Caco-2 (cell line): Measurements from ENCODE around the gene FGFR3. TPM values are rescaled to one million over a fixed set of nuclear protein-coding genes. Genes with fewer than 3 reads are reported as not detected.

Experiments used
- BruUV-seq: library from RNA; stranded (reverse); fragments of 400-500 nt; replicated peaks from 2 replicates; lab custom pipeline; 2021; lab: Mats Ljungman, UMichigan
- CTCF ChIA-PET: fragments of 300-600 bp; sonication (Branson Sonifier 250); formaldehyde crosslinking; loops from one replicate; lab custom pipeline; 2022; ENCODE audit warnings: antibody characterized with exemption; lab: Charles Lee
- POLR2A ChIA-PET: fragments of 300-600 bp; sonication (Branson Sonifier 250); formaldehyde crosslinking; loops from one replicate; lab custom pipeline; 2022; ENCODE audit warnings: antibody characterized with exemption; lab: Charles Lee
- DNase-seq, 2 experiments: peaks; one replicate each; pipeline versions ENCODE4 v3.0.0 to v3.0.0-alpha.2; 2020 to 2022
- H3K27me3 ChIP-seq: replicated peaks from 2 replicates; pipeline ENCODE4 v1.6.0; 2011; ENCODE audit warnings: low read length; ENCODE audit not compliant: control insufficient read depth, insufficient read depth
- H3K36me3 ChIP-seq: 2 replicates; pipeline ENCODE4 v1.5.1; 2011; ENCODE audit warnings: low read length; ENCODE audit not compliant: control insufficient read depth, insufficient read depth
- H3K4me1 ChIP-seq: fragments of 250-450 bp; sonication (Bioruptor Pico); 2 replicates; pipeline ENCODE4 v1.5.1; 2020; ENCODE audit warnings: mild to moderate bottlenecking
- H3K4me3 ChIP-seq: 2 replicates; pipeline ENCODE4 v1.5.1; 2011; ENCODE audit warnings: low read depth, mild to moderate bottlenecking, control low read depth, low read length
- H3K9me3 ChIP-seq: fragments of 250-450 bp; sonication (Bioruptor Pico); 2 replicates; pipeline ENCODE4 v1.5.1; 2020; ENCODE audit warnings: mild to moderate bottlenecking, moderate library complexity
- H3K27ac Mint-ChIP-seq: one replicate; pipeline ENCODE4 v1.8.0; 2022; ENCODE audit warnings: mixed read lengths; ENCODE audit not compliant: unreplicated experiment
- H3K27me3 Mint-ChIP-seq: one replicate; pipeline ENCODE4 v1.8.0; 2022; ENCODE audit warnings: mixed read lengths; ENCODE audit not compliant: insufficient read depth, unreplicated experiment
- H3K36me3 Mint-ChIP-seq: one replicate; pipeline ENCODE4 v1.8.0; 2022; ENCODE audit warnings: mild to moderate bottlenecking, mixed read lengths; ENCODE audit not compliant: insufficient read depth, unreplicated experiment
- H3K4me1 Mint-ChIP-seq: one replicate; pipeline ENCODE4 v1.8.0; 2022; ENCODE audit warnings: low read depth, mixed read lengths; ENCODE audit not compliant: unreplicated experiment
- H3K4me3 Mint-ChIP-seq: one replicate; pipeline ENCODE4 v1.8.0; 2022; ENCODE audit warnings: mild to moderate bottlenecking, moderate library complexity, mixed read lengths; ENCODE audit not compliant: unreplicated experiment
- H3K9me3 Mint-ChIP-seq: one replicate; pipeline ENCODE4 v1.8.0; 2022; ENCODE audit warnings: mixed read lengths; ENCODE audit not compliant: unreplicated experiment
- CTCF ChIP-seq, 2 experiments: fragments of 200-600 bp in 1 of 2; IDR thresholded peaks; 1 replicate in 1 of 2; 2 replicates in 1 of 2; pipeline versions ENCODE4 v1.5.1 to v1.8.0; 2011 to 2022; ENCODE audit warnings: antibody characterized with exemption in 1 of 2, control low read depth in 1 of 2, inconsistent platforms in 1 of 2, low read depth in 1 of 2, low read length in 1 of 2, mild to moderate bottlenecking in 1 of 2, moderate library complexity in 1 of 2; ENCODE audit not compliant: insufficient read depth in 1 of 2, severe bottlenecking in 1 of 2, unreplicated experiment in 1 of 2
- intact Hi-C: fragments of 100-400 bp; cut with micrococcal nuclease; formaldehyde crosslinking; loops from one replicate; pipeline ENCODE4 v1.10.0; 2022; ENCODE audit not compliant: unreplicated experiment
- total RNA-seq: library from RNA; stranded (reverse); gene quantifications from 2 replicates; pipeline ENCODE4 v1.2.3, GENCODE V29; 2022

FGFR3 gene
- total RNA-seq, 1 experiment from 2014 or later = 132 TPM

- no peaks in the 10 kb centered on the region for H3K36me3 Mint-ChIP-seq
- CTCF ChIA-PET = interaction anchor here (0.7 to 1.1 kb wide), 2 partner anchors 14 to 57 kb away, joined by 3 to 4 read pairs; no protein-coding TSS in a partner anchor
- H3K27me3 ChIP-seq = no peaks in the 10 kb centered on the region
- no peaks in the 10 kb centered on the region for H3K4me1 Mint-ChIP-seq
- no peak for TF ChIP-seq CTCF (IDR thresholded peaks at IDR 0.05; ENCODE audit: insufficient read depth in 1 of 2, low read depth in 1 of 2, low read length in 1 of 2, severe bottlenecking in 1 of 2, unreplicated experiment in 1 of 2)
- no peaks in the 10 kb centered on the region for H3K9me3 ChIP-seq
- POLR2A ChIA-PET = no interaction called here
- no peak overlapping the region for H3K4me3 ChIP-seq
- peaks cover 4% of the 10 kb centered on the region; the same call in 1 of the 2 replicates for H3K4me1 ChIP-seq
- no peaks in the 10 kb centered on the region for H3K36me3 ChIP-seq
- no peak overlapping the region for H3K27ac Mint-ChIP-seq
- no TSS peak for BruUV-seq
- intact Hi-C loops = no loop called here
- DNase-seq = no peak
- H3K9me3 Mint-ChIP-seq = no peaks in the 10 kb centered on the region
- H3K4me3 Mint-ChIP-seq = no peak overlapping the region
- H3K27me3 Mint-ChIP-seq = no peaks in the 10 kb centered on the region
Observed at GRCh38 chr4:1752284-1753041, 40.6 kb upstream of the FGFR3 start.

- ChIA-PET POLR2A (no interaction called here), CTCF (no interaction called here)
- Histone ChIP-seq H3K27me3 (no peaks in the 10 kb centered on the region), H3K9me3 (no peaks in the 10 kb centered on the region), H3K4me1 (peaks cover 8% of the 10 kb centered on the region; the same call in 1 of the 2 replicates), H3K36me3 (no peaks in the 10 kb centered on the region), H3K4me3 (no peak overlapping the region)
- no peak overlapping the region for H3K4me3 Mint-ChIP-seq
- intact Hi-C loops = no loop called here
- no TSS peak for BruUV-seq
- no peak for TF ChIP-seq CTCF (IDR thresholded peaks at IDR 0.05; ENCODE audit: insufficient read depth in 1 of 2, low read depth in 1 of 2, low read length in 1 of 2, severe bottlenecking in 1 of 2, unreplicated experiment in 1 of 2)
- H3K27me3 Mint-ChIP-seq = no peaks in the 10 kb centered on the region
- no peaks in the 10 kb centered on the region for H3K9me3 Mint-ChIP-seq
- H3K36me3 Mint-ChIP-seq = no peaks in the 10 kb centered on the region
- no peak for DNase-seq
- H3K4me1 Mint-ChIP-seq = no peaks in the 10 kb centered on the region
- no peak overlapping the region for H3K27ac Mint-ChIP-seq
Observed at GRCh38 chr4:1753294-1753696, 39.8 kb upstream of the FGFR3 start.

GRCh38 chr4:1753697-1754311 lies 39.3 kb upstream of the FGFR3 start:
- TF ChIP-seq CTCF (IDR thresholded peaks at IDR 0.05; ENCODE audit: insufficient read depth in 1 of 2, low read depth in 1 of 2, low read length in 1 of 2, severe bottlenecking in 1 of 2, unreplicated experiment in 1 of 2) = no peak
- BruUV-seq = no TSS peak
- peaks cover 8% of the 10 kb centered on the region; the same call in 1 of the 2 replicates for H3K4me1 ChIP-seq
- POLR2A ChIA-PET = interaction anchor here (0.5 kb wide), 1 partner anchor 81 kb away, joined by 3 read pairs; no protein-coding TSS in a partner anchor
- Mint-ChIP-seq H3K36me3 (no peaks in the 10 kb centered on the region), H3K4me1 (no peaks in the 10 kb centered on the region), H3K4me3 (no peak overlapping the region), H3K27ac (no peak overlapping the region), H3K27me3 (no peaks in the 10 kb centered on the region), H3K9me3 (no peaks in the 10 kb centered on the region)
- H3K9me3 ChIP-seq = no peaks in the 10 kb centered on the region
- no peaks in the 10 kb centered on the region for H3K27me3 ChIP-seq
- intact Hi-C loops = no loop called here
- CTCF ChIA-PET = interaction anchor here (0.8 kb wide), 1 partner anchor 14 kb away, joined by 3 read pairs; no protein-coding TSS in a partner anchor
- no peak for DNase-seq
- H3K4me3 ChIP-seq = no peak overlapping the region
- no peaks in the 10 kb centered on the region for H3K36me3 ChIP-seq
